IMR-90 (cell line): ENCODE measurements around the gene MAP3K15. TPM values are rescaled to one million over a fixed set of nuclear protein-coding genes. Genes with fewer than 3 reads are reported as not detected.

Experiments used
- ATAC-seq: fragments of 200-7000 bp; cut with Tn5 transposase; 2 replicates; pipeline ENCODE4 v1.9.1; 2020; ENCODE audit warnings: low read depth, mild to moderate bottlenecking, moderate library complexity
- BruUV-seq: library from RNA; stranded (reverse); fragments of 400-500 nt; replicated peaks from 2 replicates; lab custom pipeline; 2021; lab: Mats Ljungman, UMichigan
- CTCF ChIA-PET: fragments of 300-600 bp; formaldehyde crosslinking; extraction: SDS; loops from one replicate; lab custom pipeline; 2021; ENCODE audit warnings: antibody characterized with exemption; lab: Yijun Ruan, JAX
- POLR2A ChIA-PET: fragments of 300-600 bp; sonication (Branson Sonifier 250); formaldehyde crosslinking; loops from one replicate; lab custom pipeline; 2022; ENCODE audit warnings: antibody characterized with exemption; ENCODE audit not compliant: unreplicated experiment; lab: Charles Lee
- DNase-seq: peaks from one replicate; pipeline ENCODE4 v3.0.0; 2013
- H2AFZ ChIP-seq: replicated peaks from 2 replicates; pipeline ENCODE3; 2013; ENCODE audit warnings: low read length, mild to moderate bottlenecking; ENCODE audit not compliant: poor library complexity
- H2AK5ac ChIP-seq: 2 replicates; pipeline ENCODE4 v1.6.1; 2013; ENCODE audit warnings: low read depth, low read length, inconsistent platforms
- H2AK9ac ChIP-seq: replicated peaks from 2 replicates; pipeline ENCODE3; 2013; ENCODE audit warnings: mild to moderate bottlenecking, low read depth, low read length, moderate library complexity; ENCODE audit not compliant: poor library complexity
- H2BK120ac ChIP-seq: 2 replicates; pipeline ENCODE4 v1.6.1; 2013; ENCODE audit warnings: low read depth, low read length, inconsistent platforms
- H2BK15ac ChIP-seq: 3 replicates; pipeline ENCODE4 v1.6.1; 2013; ENCODE audit warnings: low read depth, low read length, inconsistent platforms
- H2BK20ac ChIP-seq: 2 replicates; pipeline ENCODE4 v1.6.1; 2013; ENCODE audit warnings: low read depth, mild to moderate bottlenecking, inconsistent platforms, low read length, moderate library complexity
- H2BK5ac ChIP-seq: 2 replicates; pipeline ENCODE4 v1.6.1; 2013; ENCODE audit warnings: mild to moderate bottlenecking, low read depth, low read length, inconsistent platforms; ENCODE audit not compliant: poor library complexity, severe bottlenecking
- H3K14ac ChIP-seq: replicated peaks from 2 replicates; pipeline ENCODE4 v1.6.1; 2013; ENCODE audit warnings: low read depth, low read length, inconsistent platforms
- H3K18ac ChIP-seq: 2 replicates; pipeline ENCODE4 v1.6.1; 2013; ENCODE audit warnings: low read depth, low read length, control low read depth
- H3K23ac ChIP-seq: 2 replicates; pipeline ENCODE4 v1.6.1; 2013; ENCODE audit warnings: low read depth, low read length, inconsistent platforms
- H3K27ac ChIP-seq: 2 replicates; pipeline ENCODE4 v1.5.1; 2013; ENCODE audit warnings: mild to moderate bottlenecking, control low read depth, low read length; ENCODE audit not compliant: insufficient read depth
- H3K27me3 ChIP-seq: 2 replicates; pipeline ENCODE4 v1.6.1; 2013; ENCODE audit warnings: low read length; ENCODE audit not compliant: control insufficient read depth, insufficient read depth
- H3K36me3 ChIP-seq: 2 replicates; pipeline ENCODE4 v1.6.1; 2013; ENCODE audit warnings: low read length, mixed read lengths; ENCODE audit not compliant: control insufficient read depth, insufficient read depth
- H3K4ac ChIP-seq: 2 replicates; pipeline ENCODE4 v1.6.1; 2013; ENCODE audit warnings: low read depth, low read length, inconsistent platforms
- H3K4me1 ChIP-seq: 2 replicates; pipeline ENCODE4 v1.6.1; 2013; ENCODE audit warnings: low read length, mixed read lengths; ENCODE audit not compliant: control insufficient read depth, insufficient read depth
- H3K4me2 ChIP-seq: 2 replicates; pipeline ENCODE4 v1.6.1; 2013; ENCODE audit warnings: low read depth, mild to moderate bottlenecking, control low read depth, low read length, moderate library complexity
- H3K4me3 ChIP-seq: 2 replicates; pipeline ENCODE4 v1.5.1; 2013; ENCODE audit warnings: low read depth, mild to moderate bottlenecking, control low read depth, low read length, moderate library complexity; ENCODE audit not compliant: insufficient read depth
- H3K56ac ChIP-seq: 2 replicates; pipeline ENCODE4 v1.6.1; 2013; ENCODE audit warnings: low read length, inconsistent platforms; ENCODE audit not compliant: insufficient read depth; ENCODE audit errors: extremely low read depth
- H3K79me1 ChIP-seq, 2 experiments: 2 replicates each; pipeline ENCODE4 v1.6.1; 2013; ENCODE audit warnings: low read length in 2 of 2, inconsistent platforms in 1 of 2, low read depth in 1 of 2
- H3K9ac ChIP-seq: 2 replicates; pipeline ENCODE4 v1.6.1; 2013; ENCODE audit warnings: low read depth, low read length, control low read depth
- H3K9me1 ChIP-seq: 2 replicates; pipeline ENCODE4 v1.6.1; 2013; ENCODE audit warnings: low read length, inconsistent platforms; ENCODE audit not compliant: insufficient read depth
- H3K9me3 ChIP-seq: 2 replicates; pipeline ENCODE4 v1.6.1; 2013; ENCODE audit warnings: low read length; ENCODE audit not compliant: control insufficient read depth, insufficient read depth
- H4K20me1 ChIP-seq: 2 replicates; pipeline ENCODE4 v1.6.1; 2013; ENCODE audit warnings: low read length, inconsistent platforms; ENCODE audit not compliant: insufficient read depth
- H4K5ac ChIP-seq: 2 replicates; pipeline ENCODE4 v1.6.1; 2013; ENCODE audit warnings: mild to moderate bottlenecking, low read depth, low read length, control low read depth
- H4K8ac ChIP-seq, 2 experiments: 2 replicates each; pipeline ENCODE4 v1.6.1; 2013; ENCODE audit warnings: low read depth in 2 of 2, low read length in 2 of 2, control low read depth in 1 of 2, inconsistent platforms in 1 of 2
- H4K91ac ChIP-seq: 2 replicates; pipeline ENCODE4 v1.6.1; 2013; ENCODE audit warnings: low read depth, low read length, inconsistent platforms; ENCODE audit not compliant: insufficient read depth
- BHLHE40 ChIP-seq: fragments of 150-350 bp; IDR thresholded peaks from 2 replicates; pipeline ENCODE4 v1.6.1; 2016; ENCODE audit warnings: mild to moderate bottlenecking, low read depth, low read length
- CHD1 ChIP-seq: IDR thresholded peaks from 2 replicates; pipeline ENCODE4 v1.6.1; 2012; ENCODE audit warnings: low read depth, low read length, improper control_type of control experiment
- FOS ChIP-seq: fragments of 150-350 bp; IDR thresholded peaks from 2 replicates; pipeline ENCODE4 v1.6.1; 2016; ENCODE audit warnings: low read depth, low read length
- NFE2L2 ChIP-seq: fragments of 150-350 bp; IDR thresholded peaks from 2 replicates; pipeline ENCODE4 v1.6.1; 2016; ENCODE audit warnings: low read depth, mild to moderate bottlenecking, low read length
- RFX5 ChIP-seq: IDR thresholded peaks from 2 replicates; pipeline ENCODE4 v1.8.0; 2012; ENCODE audit warnings: low read depth, mild to moderate bottlenecking, low read length, moderate library complexity
- SMC3 ChIP-seq: fragments of 150-350 bp; IDR thresholded peaks from 2 replicates; pipeline ENCODE4 v1.6.1; 2016; ENCODE audit warnings: low read depth, mild to moderate bottlenecking, antibody characterized with exemption, low read length, moderate library complexity
- WGBS, 2 experiments: methylation state at CpG; one replicate each; pipeline versions ENCODE4 v1.1.5 to v1.1.7; 2013; ENCODE audit warnings: missing lambda C conversion rate in 2 of 2; ENCODE audit not compliant: insufficient read length in 1 of 2; ENCODE audit errors: extremely low coverage in 2 of 2; 5-methylcytosine and 5-hydroxymethylcytosine counted together
- dilution Hi-C: fragments of 300-500 bp; cut with HindIII; formaldehyde crosslinking; loops from one replicate; pipeline ENCODE4 v1.14.3; 2018; ENCODE audit warnings: low sequenced_read_pairs; ENCODE audit not compliant: unreplicated experiment
- in situ Hi-C: fragments of 300-500 bp; cut with MboI; formaldehyde crosslinking; loops from 3 replicates; pipeline ENCODE4 v1.14.3; 2019; ENCODE audit warnings: low sequenced_read_pairs, inconsistent platforms, mixed read lengths
- intact Hi-C: fragments of 100-400 bp; cut with micrococcal nuclease; formaldehyde crosslinking; loops from 2 replicates; pipeline ENCODE4 v1.10.0; 2022
- polyA plus RNA-seq, 3 experiments: library from polyadenylated mRNA; depleted of rRNA; stranded (reverse); fragments of >200 nt; gene quantifications; 2 replicates each; pipeline ENCODE4 v1.2.3, GENCODE V29; 2012; ENCODE audit warnings: low replicate concordance in 1 of 3
- total RNA-seq: library from RNA; depleted of rRNA; stranded (reverse); fragments of >200 nt; gene quantifications from 2 replicates; pipeline ENCODE4 v1.2.3, GENCODE V29; 2012
- TF ChIP-seq, protein P1 (sequence below): fragments of 150-350 bp; IDR thresholded peaks from 2 replicates; pipeline ENCODE4 v1.6.1; 2016; ENCODE audit warnings: low read depth, mild to moderate bottlenecking, low read length, moderate library complexity, borderline replicate concordance
- TF ChIP-seq, protein P2 (sequence below): fragments of 150-350 bp; IDR thresholded peaks from 2 replicates; pipeline ENCODE4 v1.6.1; 2017; ENCODE audit warnings: mild to moderate bottlenecking, antibody characterized with exemption, low read length, low read depth
- TF ChIP-seq, protein P3 (sequence below): conservative IDR thresholded peaks from 2 replicates; pipeline ENCODE4 v1.5.1; 2012; ENCODE audit warnings: mild to moderate bottlenecking, low read depth, low read length, improper control_type of control experiment

MAP3K15 gene
- total and polyA plus RNA-seq, 2 of the 4 experiments (the other 2 are of a cell fraction): under 0.01 to 0.10 TPM

DNA sequence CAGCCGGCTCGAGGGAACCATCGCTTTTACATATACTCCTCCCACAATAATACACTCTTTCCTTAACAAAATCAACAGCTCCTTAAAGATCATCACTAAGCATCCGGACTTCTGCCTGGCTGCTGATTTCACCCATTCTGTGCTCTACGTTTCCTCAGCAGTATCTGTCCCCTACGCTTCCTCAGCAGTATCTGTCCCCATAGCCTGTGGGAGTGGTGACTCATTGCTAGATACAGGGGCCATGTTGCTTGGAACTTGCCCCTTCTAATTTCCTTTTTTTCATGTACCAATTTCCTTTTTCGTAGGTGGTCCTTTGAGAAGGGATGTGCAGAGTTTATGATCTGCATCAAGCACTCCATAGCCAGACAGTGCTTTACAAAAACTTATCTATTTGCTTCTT lies 18.6 kb downstream of the MAP3K15 start:
- no peaks in the 10 kb centered on the region for H3K4me1 ChIP-seq
- DNase-seq: no peak
- dilution Hi-C loops (no loop called here), in situ Hi-C loops (no loop called here), intact Hi-C loops (no loop called here)
- no peak overlapping the region for H2AFZ ChIP-seq
- H3K4ac ChIP-seq: no peak overlapping the region
- no peak overlapping the region for H2AK5ac ChIP-seq
- no peaks in the 10 kb centered on the region for H3K9me3 ChIP-seq
- H3K27me3 ChIP-seq: no peaks in the 10 kb centered on the region
- no peak overlapping the region for H4K5ac ChIP-seq
- H3K4me3 ChIP-seq: no peak overlapping the region
- no peak overlapping the region for H3K14ac ChIP-seq
- H3K27ac ChIP-seq: no peak overlapping the region
- no peak overlapping the region for H3K23ac ChIP-seq
- no peak overlapping the region for H3K56ac ChIP-seq
- no peak overlapping the region for H3K4me2 ChIP-seq
- CTCF ChIA-PET: no interaction called here
- H4K20me1 ChIP-seq: no peaks in the 10 kb centered on the region
- BruUV-seq: no TSS peak
- no peak overlapping the region for H3K9ac ChIP-seq
- H2BK20ac ChIP-seq: no peak overlapping the region
- TF ChIP-seq, protein P1, sequence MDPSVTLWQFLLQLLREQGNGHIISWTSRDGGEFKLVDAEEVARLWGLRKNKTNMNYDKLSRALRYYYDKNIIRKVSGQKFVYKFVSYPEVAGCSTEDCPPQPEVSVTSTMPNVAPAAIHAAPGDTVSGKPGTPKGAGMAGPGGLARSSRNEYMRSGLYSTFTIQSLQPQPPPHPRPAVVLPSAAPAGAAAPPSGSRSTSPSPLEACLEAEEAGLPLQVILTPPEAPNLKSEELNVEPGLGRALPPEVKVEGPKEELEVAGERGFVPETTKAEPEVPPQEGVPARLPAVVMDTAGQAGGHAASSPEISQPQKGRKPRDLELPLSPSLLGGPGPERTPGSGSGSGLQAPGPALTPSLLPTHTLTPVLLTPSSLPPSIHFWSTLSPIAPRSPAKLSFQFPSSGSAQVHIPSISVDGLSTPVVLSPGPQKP: no peak
- TF ChIP-seq BHLHE40 (no peak), CHD1 (no peak), NFE2L2 (no peak), RFX5 (no peak), SMC3 (no peak), FOS (no peak)
- TF ChIP-seq, protein P2, sequence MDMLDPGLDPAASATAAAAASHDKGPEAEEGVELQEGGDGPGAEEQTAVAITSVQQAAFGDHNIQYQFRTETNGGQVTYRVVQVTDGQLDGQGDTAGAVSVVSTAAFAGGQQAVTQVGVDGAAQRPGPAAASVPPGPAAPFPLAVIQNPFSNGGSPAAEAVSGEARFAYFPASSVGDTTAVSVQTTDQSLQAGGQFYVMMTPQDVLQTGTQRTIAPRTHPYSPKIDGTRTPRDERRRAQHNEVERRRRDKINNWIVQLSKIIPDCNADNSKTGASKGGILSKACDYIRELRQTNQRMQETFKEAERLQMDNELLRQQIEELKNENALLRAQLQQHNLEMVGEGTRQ: no peak
- TF ChIP-seq, protein P3, sequence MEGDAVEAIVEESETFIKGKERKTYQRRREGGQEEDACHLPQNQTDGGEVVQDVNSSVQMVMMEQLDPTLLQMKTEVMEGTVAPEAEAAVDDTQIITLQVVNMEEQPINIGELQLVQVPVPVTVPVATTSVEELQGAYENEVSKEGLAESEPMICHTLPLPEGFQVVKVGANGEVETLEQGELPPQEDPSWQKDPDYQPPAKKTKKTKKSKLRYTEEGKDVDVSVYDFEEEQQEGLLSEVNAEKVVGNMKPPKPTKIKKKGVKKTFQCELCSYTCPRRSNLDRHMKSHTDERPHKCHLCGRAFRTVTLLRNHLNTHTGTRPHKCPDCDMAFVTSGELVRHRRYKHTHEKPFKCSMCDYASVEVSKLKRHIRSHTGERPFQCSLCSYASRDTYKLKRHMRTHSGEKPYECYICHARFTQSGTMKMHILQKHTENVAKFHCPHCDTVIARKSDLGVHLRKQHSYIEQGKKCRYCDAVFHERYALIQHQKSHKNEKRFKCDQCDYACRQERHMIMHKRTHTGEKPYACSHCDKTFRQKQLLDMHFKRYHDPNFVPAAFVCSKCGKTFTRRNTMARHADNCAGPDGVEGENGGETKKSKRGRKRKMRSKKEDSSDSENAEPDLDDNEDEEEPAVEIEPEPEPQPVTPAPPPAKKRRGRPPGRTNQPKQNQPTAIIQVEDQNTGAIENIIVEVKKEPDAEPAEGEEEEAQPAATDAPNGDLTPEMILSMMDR: no peak
- H2BK15ac ChIP-seq: no peak overlapping the region
- no peak overlapping the region for H2AK9ac ChIP-seq
- no peak overlapping the region for H4K8ac ChIP-seq
- no peaks in the 10 kb centered on the region for H3K9me1 ChIP-seq
- no peak overlapping the region for H4K91ac ChIP-seq
- no peaks in the 10 kb centered on the region for H3K36me3 ChIP-seq
- no peaks in the 10 kb centered on the region for H3K79me1 ChIP-seq
- no peak overlapping the region for H3K18ac ChIP-seq
- POLR2A ChIA-PET: no interaction called here
- no peak overlapping the region for H2BK5ac ChIP-seq
- 50 to 100% methylated on average over 1 to 2 of the region's 7 CpGs for WGBS, 2 experiments
- H2BK120ac ChIP-seq: no peak overlapping the region
- no peak for ATAC-seq
